ENCODE results near the gene SSPN. TPM values are rescaled to one million over a fixed set of nuclear protein-coding genes. Genes with fewer than 3 reads are reported as not detected.

The SSPN gene
- total RNA-seq, 1 donor from 2014 or later, result 0.91 TPM

DNA sequence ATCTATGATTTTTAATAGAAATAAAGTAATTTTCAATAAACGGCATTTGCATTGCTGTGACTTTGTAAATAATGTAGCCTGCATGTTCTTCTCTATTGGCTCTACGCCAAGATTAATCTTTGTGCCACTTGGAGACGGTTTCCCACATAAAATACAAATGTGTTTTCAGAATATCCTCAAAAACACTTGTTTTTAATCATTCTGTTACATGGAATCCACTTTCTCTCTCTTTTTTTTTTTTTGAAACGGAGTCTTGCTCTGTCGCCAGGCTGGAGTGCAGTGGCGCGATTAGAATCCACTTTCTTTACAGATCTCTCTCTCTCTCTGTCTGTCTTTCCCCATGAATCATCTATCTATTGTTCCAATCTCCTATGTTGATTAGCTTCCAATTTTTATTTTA is 22.8 kb upstream of the SSPN start:
- H3K27ac Mint-ChIP-seq (ENCODE audit: unreplicated experiment), result no peak overlapping the region
- H3K9me3 Mint-ChIP-seq (ENCODE audit: unreplicated experiment), result no peaks in the 10 kb centered on the region
- H3K27me3 Mint-ChIP-seq (ENCODE audit: unreplicated experiment), result no peaks in the 10 kb centered on the region
- DNase-seq, result no peak
- H3K36me3 Mint-ChIP-seq (ENCODE audit: unreplicated experiment), result no peaks in the 10 kb centered on the region
- no peak overlapping the region for H3K4me3 Mint-ChIP-seq (ENCODE audit: unreplicated experiment)
- TF ChIP-seq, protein P1, sequence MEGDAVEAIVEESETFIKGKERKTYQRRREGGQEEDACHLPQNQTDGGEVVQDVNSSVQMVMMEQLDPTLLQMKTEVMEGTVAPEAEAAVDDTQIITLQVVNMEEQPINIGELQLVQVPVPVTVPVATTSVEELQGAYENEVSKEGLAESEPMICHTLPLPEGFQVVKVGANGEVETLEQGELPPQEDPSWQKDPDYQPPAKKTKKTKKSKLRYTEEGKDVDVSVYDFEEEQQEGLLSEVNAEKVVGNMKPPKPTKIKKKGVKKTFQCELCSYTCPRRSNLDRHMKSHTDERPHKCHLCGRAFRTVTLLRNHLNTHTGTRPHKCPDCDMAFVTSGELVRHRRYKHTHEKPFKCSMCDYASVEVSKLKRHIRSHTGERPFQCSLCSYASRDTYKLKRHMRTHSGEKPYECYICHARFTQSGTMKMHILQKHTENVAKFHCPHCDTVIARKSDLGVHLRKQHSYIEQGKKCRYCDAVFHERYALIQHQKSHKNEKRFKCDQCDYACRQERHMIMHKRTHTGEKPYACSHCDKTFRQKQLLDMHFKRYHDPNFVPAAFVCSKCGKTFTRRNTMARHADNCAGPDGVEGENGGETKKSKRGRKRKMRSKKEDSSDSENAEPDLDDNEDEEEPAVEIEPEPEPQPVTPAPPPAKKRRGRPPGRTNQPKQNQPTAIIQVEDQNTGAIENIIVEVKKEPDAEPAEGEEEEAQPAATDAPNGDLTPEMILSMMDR (IDR thresholded peaks at IDR 0.05; ENCODE audit: partially characterized antibody, unreplicated experiment), result no peak
- peaks cover 2% of the 10 kb centered on the region for H3K4me1 Mint-ChIP-seq (ENCODE audit: low read depth, unreplicated experiment)

DNA sequence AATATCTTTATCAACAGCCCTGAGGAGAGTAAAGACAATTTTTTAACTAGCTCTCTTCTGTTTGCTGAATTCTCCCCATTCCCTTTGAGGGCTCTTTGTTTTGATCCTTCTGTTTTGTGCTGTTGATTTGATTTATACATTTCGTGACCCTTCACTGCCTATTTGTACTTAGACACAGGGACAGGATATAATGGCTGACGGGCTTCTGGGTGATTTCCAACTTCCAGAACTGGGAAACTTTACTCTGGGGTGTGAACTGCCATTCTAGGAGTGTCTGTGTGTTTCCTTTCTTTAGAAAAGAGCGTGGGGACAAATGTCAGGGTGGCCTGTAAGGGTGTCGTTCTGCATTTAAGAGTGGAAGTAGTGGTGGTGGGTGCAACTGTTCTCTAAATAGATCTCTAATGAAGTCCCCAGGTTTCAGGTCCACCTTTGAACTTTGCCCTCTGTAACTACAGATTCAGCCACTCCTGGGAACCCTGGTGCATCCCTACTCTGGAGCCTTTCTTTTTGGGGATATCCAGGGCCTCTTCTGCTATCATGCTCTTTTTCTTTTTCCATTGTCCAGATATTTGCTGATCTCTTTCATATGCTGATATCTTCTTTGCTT is 22.3 kb upstream of the SSPN start:
- H3K9me3 Mint-ChIP-seq (ENCODE audit: unreplicated experiment), result no peaks in the 10 kb centered on the region
- no peaks in the 10 kb centered on the region for H3K36me3 Mint-ChIP-seq (ENCODE audit: unreplicated experiment)
- TF ChIP-seq, protein P1 (IDR thresholded peaks at IDR 0.05; ENCODE audit: partially characterized antibody, unreplicated experiment), result no peak
- H3K27me3 Mint-ChIP-seq (ENCODE audit: unreplicated experiment), result no peaks in the 10 kb centered on the region
- peaks cover 2% of the 10 kb centered on the region for H3K4me1 Mint-ChIP-seq (ENCODE audit: low read depth, unreplicated experiment)
- H3K4me3 Mint-ChIP-seq (ENCODE audit: unreplicated experiment), result no peak overlapping the region
- H3K27ac Mint-ChIP-seq (ENCODE audit: unreplicated experiment), result no peak overlapping the region
- DNase-seq, result no peak

DNA sequence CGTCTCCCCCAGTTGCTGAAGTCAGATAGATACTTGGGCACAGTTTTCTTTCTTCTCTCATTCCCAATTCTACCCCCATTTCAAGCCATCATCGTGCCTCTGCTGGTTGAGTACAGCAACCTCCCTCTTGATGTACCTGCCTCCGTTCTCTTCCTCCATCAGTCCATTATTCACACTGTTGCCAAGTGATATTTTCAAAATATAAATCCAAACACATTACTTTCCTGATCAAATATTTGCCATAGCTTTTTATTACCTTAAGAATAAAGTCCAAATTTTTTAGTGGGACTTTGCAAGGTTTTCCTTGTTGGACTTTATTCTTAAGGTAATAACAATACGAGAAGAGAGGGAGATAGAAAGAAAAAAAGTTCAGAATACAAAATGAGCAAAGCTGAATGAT is 18.6 kb upstream of the SSPN start:
- peaks cover 8% of the 10 kb centered on the region for H3K36me3 Mint-ChIP-seq (ENCODE audit: unreplicated experiment)
- TF ChIP-seq, protein P1 (IDR thresholded peaks at IDR 0.05; ENCODE audit: partially characterized antibody, unreplicated experiment), result no peak
- H3K27ac Mint-ChIP-seq (ENCODE audit: unreplicated experiment), result no peak overlapping the region
- H3K4me3 Mint-ChIP-seq (ENCODE audit: unreplicated experiment), result no peak overlapping the region
- H3K27me3 Mint-ChIP-seq (ENCODE audit: unreplicated experiment), result peaks cover 3% of the 10 kb centered on the region
- no peaks in the 10 kb centered on the region for H3K9me3 Mint-ChIP-seq (ENCODE audit: unreplicated experiment)
- DNase-seq, result no peak
- H3K4me1 Mint-ChIP-seq (ENCODE audit: low read depth, unreplicated experiment), result no peaks in the 10 kb centered on the region

DNA sequence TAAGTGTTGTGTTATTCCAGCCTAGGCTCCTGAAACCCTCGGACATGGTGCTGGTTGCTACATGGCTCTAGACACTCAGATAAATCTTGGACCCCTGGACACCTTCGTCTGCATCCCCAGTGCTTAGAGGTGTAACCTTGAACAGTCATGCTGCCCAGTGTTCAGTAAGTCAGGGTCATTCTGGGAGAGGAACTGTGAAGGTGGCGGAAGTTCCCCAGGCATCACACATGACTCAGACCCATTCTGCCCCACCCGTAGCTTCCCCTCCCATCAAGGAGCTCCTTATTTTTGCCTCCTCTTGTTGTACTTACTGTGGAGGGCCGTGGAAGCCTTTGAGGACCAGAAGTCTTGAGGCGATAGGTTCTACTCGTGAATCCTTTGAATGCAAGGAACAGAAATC is 18.1 kb upstream of the SSPN start:
- H3K27me3 Mint-ChIP-seq (ENCODE audit: unreplicated experiment), result peaks cover 3% of the 10 kb centered on the region
- no peaks in the 10 kb centered on the region for H3K9me3 Mint-ChIP-seq (ENCODE audit: unreplicated experiment)
- no peak for DNase-seq
- no peaks in the 10 kb centered on the region for H3K4me1 Mint-ChIP-seq (ENCODE audit: low read depth, unreplicated experiment)
- H3K27ac Mint-ChIP-seq (ENCODE audit: unreplicated experiment), result no peak overlapping the region
- H3K4me3 Mint-ChIP-seq (ENCODE audit: unreplicated experiment), result no peak overlapping the region
- peaks cover 8% of the 10 kb centered on the region for H3K36me3 Mint-ChIP-seq (ENCODE audit: unreplicated experiment)
- TF ChIP-seq, protein P1 (IDR thresholded peaks at IDR 0.05; ENCODE audit: partially characterized antibody, unreplicated experiment), result no peak

DNA sequence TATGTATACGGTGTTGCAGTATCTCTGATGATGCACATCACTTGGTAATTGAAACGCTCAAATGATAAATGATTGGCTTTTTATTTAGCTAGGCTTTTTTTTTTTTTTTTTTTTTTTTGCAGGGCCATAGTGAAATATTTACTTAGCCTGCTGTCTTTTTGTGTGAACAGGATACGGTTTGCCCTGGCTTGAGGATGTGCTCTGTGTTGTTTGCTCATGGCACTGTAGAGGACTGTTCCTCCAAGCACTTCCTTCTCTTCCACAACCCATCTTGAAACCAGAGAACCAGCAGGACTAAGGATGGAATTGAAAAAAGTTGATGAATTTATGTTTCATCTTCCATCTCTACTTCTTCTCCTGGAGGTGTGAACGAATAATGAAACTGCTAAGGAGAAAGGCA is 15.5 kb upstream of the SSPN start:
- Mint-ChIP-seq H3K27ac (ENCODE audit: unreplicated experiment) (no peak overlapping the region), H3K27me3 (ENCODE audit: unreplicated experiment) (peaks cover 3% of the 10 kb centered on the region), H3K4me1 (ENCODE audit: low read depth, unreplicated experiment) (no peaks in the 10 kb centered on the region), H3K36me3 (ENCODE audit: unreplicated experiment) (peaks cover 8% of the 10 kb centered on the region), H3K9me3 (ENCODE audit: unreplicated experiment) (no peaks in the 10 kb centered on the region), H3K4me3 (ENCODE audit: unreplicated experiment) (no peak overlapping the region)
- TF ChIP-seq, protein P1 (IDR thresholded peaks at IDR 0.05; ENCODE audit: partially characterized antibody, unreplicated experiment), result no peak
- no peak for DNase-seq

Measured in glutamatergic neuron (in vitro differentiated cells).